Activated CD8-positive, alpha-beta memory T cell treated with anti-CD3 and anti-CD28 coated beads, Interleukin-2, amount 50 U/mL, for 4 hours (primary cell): ENCODE data around the gene PGM5.

Experiments
- DNase-seq: peaks from one replicate; pipeline ENCODE4 v3.0.0-alpha.2; 2020

PGM5 gene

GRCh38 chr9:68545033-68545705 is 188.8 kb downstream of the PGM5 start:
- DNase-seq, result no peak

GRCh38 chr9:68546596-68547390 is 190.4 kb downstream of the PGM5 start:
- DNase-seq, result no peak

GRCh38 chr9:68547417-68547816 is 191.0 kb downstream of the PGM5 start:
- no peak for DNase-seq

- DNase-seq, result no peak
Measured at GRCh38 chr9:68548241-68548640, 191.8 kb downstream of the PGM5 start.

- DNase-seq, result no peak
Measured at GRCh38 chr9:68551191-68551590, 194.8 kb downstream of the PGM5 start.

- no peak for DNase-seq
Measured at GRCh38 chr9:68552700-68553476, 196.5 kb downstream of the PGM5 start.

- DNase-seq, result no peak
Measured at GRCh38 chr9:68555437-68556150, 199.2 kb downstream of the PGM5 start.

GRCh38 chr9:68558545-68558944 is 202.1 kb downstream of the PGM5 start:
- DNase-seq, result no peak

- peak; percentile 36 for DNase-seq
Measured at GRCh38 chr9:68560071-68560844, 203.8 kb downstream of the PGM5 start.

- DNase-seq, result no peak
Measured at GRCh38 chr9:68562461-68562860, 206.1 kb downstream of the PGM5 start.

GRCh38 chr9:68567565-68567964 is 211.2 kb downstream of the PGM5 start:
- DNase-seq, result no peak

GRCh38 chr9:68574150-68574549 is 217.7 kb downstream of the PGM5 start:
- no peak for DNase-seq

GRCh38 chr9:68575817-68576216 is 219.4 kb downstream of the PGM5 start:
- DNase-seq, result no peak

GRCh38 chr9:68577774-68578591 is 221.6 kb downstream of the PGM5 start:
- DNase-seq, result no peak
